Heart left ventricle (tissue), 13 donors: Measurements from ENCODE around the gene GADD45A.

Experiments used
- CTCF ChIP-seq, 12 donors: fragments of 200-600 bp; sonication (generic) in 4 of 12; IDR thresholded peaks; one replicate each; pipeline versions ENCODE4 v1.5.0 to v1.8.0; 2018 to 2022; ENCODE audit warnings: antibody characterized with exemption in 12 of 12, mild to moderate bottlenecking in 5 of 12
- POLR2A ChIP-seq, 2 donors: fragments of 450-650 bp; IDR thresholded peaks; one replicate each; pipeline ENCODE4 v1.6.1; 2017; ENCODE audit warnings: antibody characterized with exemption in 2 of 2, mild to moderate bottlenecking in 2 of 2, moderate library complexity in 2 of 2
- donor health status: ischemic (EF 13 %, LVEDD 7.1; RV severe dilation, severe dysfunction).
- donor health status: DM: no; HTN: yes; CAD: no.
- donor health status: DM: no; HTN: no; CAD: no.
- donor health status: ischemic (EF 25% LVEDD 6.9; RV normal size, moderate dysfunction).
- donor health status: ischemic (EF 25% LVEDD 5.7; RV mildly dilated, moderate dysfunction).
- donor health status: ischemic (EF 35%, LVEDD 5.7; RV mildly dilated, moderate dysfunction).
- donor health status: nonischemic (EF 11% LVEDD 7.7; RV severe dilation, severe dysfunction).
- donor health status: DM: yes; HTN: yes; CAD: no.
- donor health status: PGD.
- donor health status: ischemic (EF 29% LVEDD 5.4; RV normal size, mild dysfunction).
- donor health status: nonischemic (EF 23%, LVEDD 6.1; RV moderate dilation, normal function).

- TF ChIP-seq CTCF (IDR thresholded peaks at IDR 0.05) (no peak), POLR2A (IDR thresholded peaks at IDR 0.05) (no peak)
Observed at GRCh38 chr1:67688526-67689219, 3.7 kb downstream of the GADD45A start.
